B cell (primary cell): ENCODE data around the gene FAM83B.

Experiments used
- CTCF ChIP-seq: fragments of 200-600 bp; IDR thresholded peaks from one replicate; pipeline ENCODE4 v1.8.0; 2022; ENCODE audit warnings: antibody characterized with exemption, mild to moderate bottlenecking
- EZH2 ChIP-seq: IDR thresholded peaks from 2 replicates; pipeline ENCODE4 v1.6.1; 2012; ENCODE audit warnings: borderline replicate concordance, low read depth, mild to moderate bottlenecking, moderate library complexity, low read length; ENCODE audit not compliant: insufficient read depth, poor library complexity, severe bottlenecking

DNA sequence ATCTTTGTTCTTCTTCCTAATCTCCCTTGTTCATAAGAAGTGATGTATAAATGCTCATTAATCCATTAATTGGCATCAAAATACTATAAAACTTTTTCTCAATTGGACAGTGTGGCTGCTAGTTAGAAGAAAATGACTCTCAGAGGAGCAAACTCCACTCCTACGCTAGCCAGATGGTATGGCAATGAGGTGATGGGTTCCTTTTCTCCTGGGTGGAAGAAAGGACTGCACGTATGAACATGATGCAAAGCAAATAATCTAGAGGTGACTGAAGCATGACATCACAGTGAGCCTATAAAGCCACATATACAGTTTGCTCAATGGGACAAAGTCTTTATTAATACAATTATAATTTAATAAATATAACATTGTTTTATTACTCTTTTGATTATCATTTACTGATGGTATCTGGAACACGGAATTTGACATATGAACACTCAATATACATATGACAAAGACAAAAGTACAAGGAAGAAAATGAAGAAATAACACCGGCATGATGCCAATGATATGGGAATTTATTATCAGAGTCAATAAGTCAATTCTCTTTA is 46.4 kb upstream of the FAM83B start:
- TF ChIP-seq CTCF: no peak
- TF ChIP-seq EZH2: no peak
